Heart right ventricle (tissue), 16 donors: ENCODE measurements around the gene MAPK11. TPM values are rescaled to one million over a fixed set of nuclear protein-coding genes. Genes with fewer than 3 reads are reported as not detected.

Experiments used
- ATAC-seq, 8 donors: fragments of 200-7000 bp; cut with Tn5 transposase; one replicate each; pipeline ENCODE4 v1.9.1; 2020; ENCODE audit warnings: mild to moderate bottlenecking in 8 of 8, moderate library complexity in 8 of 8, moderate number of reproducible peaks in 1 of 8
- DNase-seq, 2 donors: peaks; one replicate each; pipeline ENCODE4 v3.0.0-alpha.2; 2020
- H3K27ac ChIP-seq, 10 donors: fragments of 200-600 bp; sonication (generic) in 2 of 10; one replicate each; pipeline versions ENCODE4 v1.5.0 to v1.8.0; 2020 to 2022; ENCODE audit warnings: mild to moderate bottlenecking in 3 of 10
- H3K27me3 ChIP-seq, 7 donors: fragments of 200-600 bp; one replicate each; pipeline ENCODE4 v1.8.0; 2021 to 2022; ENCODE audit warnings: mild to moderate bottlenecking in 2 of 7
- H3K36me3 ChIP-seq, 9 donors: fragments of 200-600 bp; sonication (generic) in 1 of 9; one replicate each; pipeline versions ENCODE4 v1.5.0 to v1.8.0; 2020 to 2022; ENCODE audit warnings: mild to moderate bottlenecking in 2 of 9
- H3K4me1 ChIP-seq, 9 donors: fragments of 200-600 bp; sonication (generic) in 1 of 9; one replicate each; pipeline versions ENCODE4 v1.5.0 to v1.8.0; 2020 to 2022; ENCODE audit warnings: mild to moderate bottlenecking in 4 of 9
- H3K4me3 ChIP-seq, 10 donors: fragments of 200-600 bp; sonication (generic) in 2 of 10; one replicate each; pipeline versions ENCODE4 v1.5.0 to v1.8.0; 2020 to 2022; ENCODE audit warnings: mild to moderate bottlenecking in 7 of 10, moderate library complexity in 2 of 10
- H3K9me3 ChIP-seq, 11 donors: fragments of 200-600 bp in 10 of 11; sonication (generic) in 2 of 11; one replicate each; pipeline versions ENCODE4 v1.5.0 to v1.8.0; 2013 to 2022; ENCODE audit warnings: mild to moderate bottlenecking in 2 of 11, control low read depth in 1 of 11, moderate library complexity in 1 of 11
- CTCF ChIP-seq, 9 donors: fragments of 200-600 bp; sonication (generic) in 2 of 9; IDR thresholded peaks; one replicate each; pipeline versions ENCODE4 v1.5.0 to v1.8.0; 2021 to 2022; ENCODE audit warnings: antibody characterized with exemption in 9 of 9, mild to moderate bottlenecking in 5 of 9, moderate library complexity in 1 of 9
- WGBS, 2 donors: extraction: QIAGEN DNeasy Blood & Tissue Kit; methylation state at CpG; one replicate each; pipeline ENCODE4 v1.1.7; 2013; ENCODE audit warnings: inconsistent platforms in 1 of 2; 5-methylcytosine and 5-hydroxymethylcytosine counted together
- intact Hi-C, 10 donors: fragments of 100-400 bp; cut with DNase I; formaldehyde crosslinking; loops; one replicate each; pipeline versions ENCODE4 v1.11.1 to v1.14.2; 2022
- polyA plus RNA-seq, 2 donors: library from polyadenylated mRNA; stranded (reverse); fragments of 200-250 nt; gene quantifications; one replicate each; pipeline ENCODE4 v1.2.3, GENCODE V29; 2013
- total RNA-seq, 10 donors: library from RNA; stranded (reverse); fragmentation: NEBNext Ultra II Directional in 3 of 10; extraction: Animal tissue kit (Norgen Biotek cat#: 25700) in 3 of 10; gene quantifications; one replicate each; pipeline versions ENCODE4 v1.2.1 to v1.2.4, GENCODE V29; 2021 to 2023
- donor health status: Arrhythmogenic right ventricular cardiomyopathy.
- donor health status: ischemic (EF 13 %, LVEDD 7.1; RV severe dilation, severe dysfunction).
- donor health status: healthy with polysubstance abuse.
- donor health status: DM: no; HTN: yes; CAD: no.
- donor health status: DM: no; HTN: no; CAD: no.
- donor health status: ischemic (EF 25% LVEDD 6.9; RV normal size, moderate dysfunction).
- donor health status: ischemic (EF 25% LVEDD 5.7; RV mildly dilated, moderate dysfunction).
- donor health status: healthy.
- donor health status: DM: yes; HTN: yes; CAD: no.
- donor health status: Ischemic cardiomyopathy.
- donor health status: ischemic (EF 35%, LVEDD 5.7; RV mildly dilated, moderate dysfunction).
- donor health status: nonischemic (EF 11% LVEDD 7.7; RV severe dilation, severe dysfunction).
- donor health status: DM: yes; HTN: yes; CAD: no.
- donor health status: PGD.
- donor health status: ischemic (EF 29% LVEDD 5.4; RV normal size, mild dysfunction).
- donor health status: nonischemic (EF 23%, LVEDD 6.1; RV moderate dilation, normal function).

MAPK11 gene
- total and polyA plus RNA-seq, 12 donors, result 4.3 to 18.0 (median 7.2) TPM

GRCh38 chr22:50262460-50262911 is 7.7 kb downstream of the MAPK11 start:
- ATAC-seq (no peak), DNase-seq (no peak)
- H3K9me3 ChIP-seq, result no peaks in the 10 kb centered on the region
- TF ChIP-seq CTCF (IDR thresholded peaks at IDR 0.05), result no peak
- WGBS, 2 donors, result 70 to 75% methylated on average over 7 of the region's 7 CpGs
- H3K27ac ChIP-seq, result peak overlapping the region in 3 of 10 donors; percentile 48 to 76 (median 67)
- peaks cover 0 to 10% (median 0%) of the 10 kb centered on the region in 9 donors for H3K36me3 ChIP-seq
- H3K4me1 ChIP-seq, result peaks cover 10 to 55% (median 25%) of the 10 kb centered on the region in 9 donors
- intact Hi-C loops, result no loop called here
- H3K27me3 ChIP-seq, result peaks cover 0 to 46% (median 0%) of the 10 kb centered on the region in 7 donors
- no peak overlapping the region for H3K4me3 ChIP-seq

GRCh38 chr22:50261615-50262459 is 8.3 kb downstream of the MAPK11 start, which contains the start of gene MAPK12:
TSS of gene MAPK12 (minus strand) at chr22:50261683. CDS start at chr22:50261509, 174 bp downstream.
- WGBS, 2 donors, result 3 to 8% methylated on average over 28 to 61 of the region's 61 CpGs
- peak within 1 kb of the TSS in 9 of 10 donors; percentile 41 to 80 (median 63) for H3K27ac ChIP-seq
- peak within 1 kb of the TSS; percentile 36 to 75 (median 59) for H3K4me3 ChIP-seq
- H3K36me3 ChIP-seq, result peaks cover 0 to 8% (median 0%) of the 10 kb centered on the region in 9 donors
- no peak for TF ChIP-seq CTCF (IDR thresholded peaks at IDR 0.05)
- ATAC-seq, result peak in 7 of 8 donors; percentile 29 to 70 (median 43)
- H3K27me3 ChIP-seq, result peaks cover 0 to 39% (median 0%) of the 10 kb centered on the region in 7 donors
- intact Hi-C loops, result no loop called here
- H3K4me1 ChIP-seq, result peaks cover 6 to 50% (median 21%) of the 10 kb centered on the region in 9 donors
- no peaks in the 10 kb centered on the region for H3K9me3 ChIP-seq
- peak in 1 of 2 donors; percentile 59 for DNase-seq

GRCh38 chr22:50260801-50261614 is 9.2 kb downstream of the MAPK11 start:
- DNase-seq (peak in 1 of 2 donors; percentile 54), ATAC-seq (peak in 6 of 8 donors; percentile 3 to 21 (median 14))
- peaks cover 0 to 32% (median 0%) of the 10 kb centered on the region in 7 donors for H3K27me3 ChIP-seq
- WGBS, 2 donors, result 2% methylated on average over 67 to 92 of the region's 92 CpGs
- peaks cover 0 to 9% (median 0%) of the 10 kb centered on the region in 9 donors for H3K36me3 ChIP-seq
- no peak for TF ChIP-seq CTCF (IDR thresholded peaks at IDR 0.05)
- no peaks in the 10 kb centered on the region for H3K9me3 ChIP-seq
- peak overlapping the region; percentile 36 to 75 (median 59) for H3K4me3 ChIP-seq
- peak overlapping the region in 9 of 10 donors; percentile 28 to 80 (median 63) for H3K27ac ChIP-seq
- H3K4me1 ChIP-seq, result peaks cover 6 to 48% (median 21%) of the 10 kb centered on the region in 9 donors
- intact Hi-C loops, result no loop called here

DNA sequence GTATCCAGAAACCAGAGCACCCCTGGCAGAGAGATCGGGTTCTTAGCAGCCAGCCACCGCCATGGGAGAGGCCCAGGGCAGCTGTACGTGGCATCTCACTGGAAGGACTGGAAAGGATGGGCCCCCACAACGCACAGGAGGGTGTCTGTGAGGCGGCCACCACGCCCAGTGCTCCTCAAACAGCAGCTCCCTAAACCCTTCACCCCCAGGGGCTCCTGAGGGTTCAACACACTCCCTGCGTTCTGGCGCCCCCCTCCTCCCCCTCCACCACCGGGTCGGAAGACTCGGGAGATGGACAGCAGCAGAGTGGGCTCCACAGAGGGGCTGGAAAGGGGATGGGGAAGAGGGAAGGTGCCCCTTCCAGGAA is 9.8 kb downstream of the MAPK11 start:
- H3K27me3 ChIP-seq, result peaks cover 0 to 32% (median 0%) of the 10 kb centered on the region in 7 donors
- H3K36me3 ChIP-seq, result peaks cover 0 to 15% (median 0%) of the 10 kb centered on the region in 9 donors
- H3K27ac ChIP-seq, result peak overlapping the region in 9 of 10 donors; percentile 28 to 80 (median 63)
- ATAC-seq (no peak), DNase-seq (no peak)
- 34 to 41% methylated on average over 11 of the region's 11 CpGs for WGBS, 2 donors
- TF ChIP-seq CTCF (IDR thresholded peaks at IDR 0.05), result no peak
- H3K4me1 ChIP-seq, result peaks cover 6 to 48% (median 21%) of the 10 kb centered on the region in 9 donors
- H3K9me3 ChIP-seq, result no peaks in the 10 kb centered on the region
- intact Hi-C loops, result no loop called here
- peak overlapping the region; percentile 36 to 75 (median 59) for H3K4me3 ChIP-seq
